Neutrophil (primary cell): ENCODE data around the gene GEN1.

Source experiments
- H3K27ac ChIP-seq: fragments of 200-600 bp; sonication (generic); 2 replicates; pipeline ENCODE4 v1.5.1; 2016; ENCODE audit warnings: mild to moderate bottlenecking, moderate library complexity
- H3K27me3 ChIP-seq: fragments of 200-600 bp; sonication (generic); 2 replicates; pipeline ENCODE4 v1.6.0; 2016; ENCODE audit warnings: mild to moderate bottlenecking
- H3K36me3 ChIP-seq: fragments of 200-600 bp; sonication (generic); 2 replicates; pipeline ENCODE4 v1.5.1; 2017
- H3K4me1 ChIP-seq, 2 experiments: fragments of 200-600 bp in 1 of 2; sonication (generic) in 1 of 2; 1 replicate in 1 of 2; 2 replicates in 1 of 2; pipeline versions ENCODE4 v1.5.1 to v1.6.1; 2013 to 2016; ENCODE audit warnings: low read depth in 1 of 2, low read length in 1 of 2, mild to moderate bottlenecking in 1 of 2, moderate library complexity in 1 of 2; ENCODE audit not compliant: control insufficient read depth in 1 of 2, insufficient read depth in 1 of 2
- H3K4me3 ChIP-seq, 2 experiments: fragments of 200-600 bp in 1 of 2; sonication (generic) in 1 of 2; 1 replicate in 1 of 2; 2 replicates in 1 of 2; pipeline ENCODE4 v1.5.1; 2013 to 2016; ENCODE audit warnings: low read depth in 1 of 2, low read length in 1 of 2, mild to moderate bottlenecking in 1 of 2, moderate library complexity in 1 of 2
- H3K9me3 ChIP-seq: fragments of 200-600 bp; sonication (generic); 2 replicates; pipeline ENCODE4 v1.5.1; 2016
- TF ChIP-seq, protein P1 (sequence below): fragments of 200-600 bp; sonication (generic); IDR thresholded peaks from 2 replicates; pipeline ENCODE4 v1.5.1; 2016; ENCODE audit warnings: antibody characterized with exemption

The GEN1 gene

GRCh38 chr2:17729880-17730279 lies 24.1 kb upstream of the GEN1 start:
- no peaks in the 10 kb centered on the region for H3K4me1 ChIP-seq
- H3K27ac ChIP-seq: no peak overlapping the region
- H3K4me3 ChIP-seq: no peak overlapping the region
- H3K9me3 ChIP-seq: no peaks in the 10 kb centered on the region
- TF ChIP-seq, protein P1, sequence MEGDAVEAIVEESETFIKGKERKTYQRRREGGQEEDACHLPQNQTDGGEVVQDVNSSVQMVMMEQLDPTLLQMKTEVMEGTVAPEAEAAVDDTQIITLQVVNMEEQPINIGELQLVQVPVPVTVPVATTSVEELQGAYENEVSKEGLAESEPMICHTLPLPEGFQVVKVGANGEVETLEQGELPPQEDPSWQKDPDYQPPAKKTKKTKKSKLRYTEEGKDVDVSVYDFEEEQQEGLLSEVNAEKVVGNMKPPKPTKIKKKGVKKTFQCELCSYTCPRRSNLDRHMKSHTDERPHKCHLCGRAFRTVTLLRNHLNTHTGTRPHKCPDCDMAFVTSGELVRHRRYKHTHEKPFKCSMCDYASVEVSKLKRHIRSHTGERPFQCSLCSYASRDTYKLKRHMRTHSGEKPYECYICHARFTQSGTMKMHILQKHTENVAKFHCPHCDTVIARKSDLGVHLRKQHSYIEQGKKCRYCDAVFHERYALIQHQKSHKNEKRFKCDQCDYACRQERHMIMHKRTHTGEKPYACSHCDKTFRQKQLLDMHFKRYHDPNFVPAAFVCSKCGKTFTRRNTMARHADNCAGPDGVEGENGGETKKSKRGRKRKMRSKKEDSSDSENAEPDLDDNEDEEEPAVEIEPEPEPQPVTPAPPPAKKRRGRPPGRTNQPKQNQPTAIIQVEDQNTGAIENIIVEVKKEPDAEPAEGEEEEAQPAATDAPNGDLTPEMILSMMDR: no peak
- no peaks in the 10 kb centered on the region for H3K27me3 ChIP-seq
- H3K36me3 ChIP-seq: peaks cover 54% of the 10 kb centered on the region

GRCh38 chr2:17733599-17733998 lies 20.3 kb upstream of the GEN1 start:
- no peak overlapping the region for H3K27ac ChIP-seq
- TF ChIP-seq, protein P1: no peak
- no peaks in the 10 kb centered on the region for H3K4me1 ChIP-seq
- no peaks in the 10 kb centered on the region for H3K27me3 ChIP-seq
- H3K4me3 ChIP-seq: no peak overlapping the region
- H3K36me3 ChIP-seq: peaks cover 60% of the 10 kb centered on the region
- H3K9me3 ChIP-seq: no peaks in the 10 kb centered on the region

GRCh38 chr2:17735864-17736263 lies 18.1 kb upstream of the GEN1 start:
- TF ChIP-seq, protein P1: no peak
- Histone ChIP-seq H3K36me3 (peaks cover 63% of the 10 kb centered on the region), H3K27ac (no peak overlapping the region), H3K9me3 (no peaks in the 10 kb centered on the region), H3K27me3 (no peaks in the 10 kb centered on the region), H3K4me1 (no peaks in the 10 kb centered on the region), H3K4me3 (no peak overlapping the region)

- H3K27ac ChIP-seq: no peak overlapping the region
These were observed 16.9 kb upstream of the GEN1 start for GRCh38 chr2:17736989-17737388.

DNA sequence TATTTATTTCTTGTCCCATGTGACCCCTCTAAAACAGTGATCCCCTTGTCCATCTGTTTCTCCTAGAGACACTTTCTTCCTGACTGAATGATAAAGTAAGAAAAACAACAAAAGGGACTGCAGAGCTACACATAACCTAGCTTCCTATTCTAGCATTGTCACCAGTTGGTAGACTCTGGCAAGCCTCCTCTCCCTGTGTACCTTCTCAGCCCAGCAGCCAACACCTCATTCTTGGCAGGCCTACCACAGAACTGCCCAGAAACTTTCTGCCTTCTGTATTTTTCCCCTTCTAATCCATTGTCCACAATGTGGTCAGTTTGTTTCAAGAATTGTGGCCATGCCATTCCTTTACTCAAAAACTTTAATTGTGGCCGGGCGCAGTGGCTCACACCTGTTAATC lies 13.7 kb upstream of the GEN1 start:
- H3K27me3 ChIP-seq: no peaks in the 10 kb centered on the region
- H3K4me1 ChIP-seq: no peaks in the 10 kb centered on the region
- TF ChIP-seq, protein P1: no peak
- peaks cover 43% of the 10 kb centered on the region for H3K36me3 ChIP-seq
- H3K27ac ChIP-seq: no peak overlapping the region
- no peaks in the 10 kb centered on the region for H3K9me3 ChIP-seq
- H3K4me3 ChIP-seq: no peak overlapping the region

More at GRCh38 chr2:17736989-17737388, 16.9 kb upstream of the GEN1 start:
- no peaks in the 10 kb centered on the region for H3K27me3 ChIP-seq
- H3K4me3 ChIP-seq: no peak overlapping the region
- TF ChIP-seq, protein P1: no peak
- H3K9me3 ChIP-seq: no peaks in the 10 kb centered on the region
- no peaks in the 10 kb centered on the region for H3K4me1 ChIP-seq
- H3K36me3 ChIP-seq: peaks cover 56% of the 10 kb centered on the region
